Right cardiac atrium (tissue), 5 donors: ENCODE measurements around the gene DERL3. TPM values are rescaled to one million over a fixed set of nuclear protein-coding genes. Genes with fewer than 3 reads are reported as not detected.

Experiments
- ATAC-seq, 2 donors: fragments of 200-7000 bp; cut with Tn5 transposase; one replicate each; pipeline versions ENCODE4 v1.8.0 to v1.9.1; 2020; ENCODE audit warnings: moderate library complexity in 2 of 2, mild to moderate bottlenecking in 1 of 2
- DNase-seq, 3 donors: peaks; one replicate each; pipeline ENCODE4 v3.0.0-alpha.2; 2020
- H3K27ac ChIP-seq: one replicate; pipeline ENCODE4 v1.5.1; 2013; ENCODE audit warnings: mild to moderate bottlenecking, low read length, control low read depth, moderate library complexity
- H3K27me3 ChIP-seq: one replicate; pipeline ENCODE4 v1.6.1; 2013; ENCODE audit not compliant: control insufficient read depth, insufficient read depth
- H3K4me1 ChIP-seq: one replicate; pipeline ENCODE4 v1.6.1; 2013; ENCODE audit warnings: low read length; ENCODE audit not compliant: control insufficient read depth, insufficient read depth
- H3K4me3 ChIP-seq: one replicate; pipeline ENCODE4 v1.5.1; 2013; ENCODE audit warnings: low read length, control low read depth
- H3K9me3 ChIP-seq: one replicate; pipeline ENCODE4 v1.6.1; 2013; ENCODE audit warnings: low read length; ENCODE audit not compliant: control insufficient read depth
- WGBS: extraction: QIAGEN DNeasy Blood & Tissue Kit; methylation state at CpG from one replicate; pipeline ENCODE4 v1.1.7; 2013; 5-methylcytosine and 5-hydroxymethylcytosine counted together
- intact Hi-C, 4 donors: fragments of 100-400 bp; cut with DNase I; formaldehyde crosslinking; loops; one replicate each; pipeline versions ENCODE4 v1.11.0 to v1.14.0; 2022 to 2023
- polyA plus RNA-seq: library from polyadenylated mRNA; stranded (reverse); fragments of 200-250 nt; gene quantifications from one replicate; pipeline ENCODE4 v1.2.3, GENCODE V29; 2013
- total RNA-seq, 4 donors: library from RNA; stranded (reverse); fragmentation: NEBNext Ultra II Directional; extraction: Animal tissue kit (Norgen Biotek cat#: 25700); gene quantifications; one replicate each; pipeline ENCODE4 v1.2.1, GENCODE V29; 2021
- donor health status: healthy with polysubstance abuse.
- donor health status: DM: no; HTN: yes; CAD: no.
- donor health status: DM: no; HTN: no; CAD: no.
- donor health status: DM: no; HTN: yes; CAD: no; lungs with severe emphysema.
- donor health status: DM: yes; HTN: yes; CAD: no.

DERL3 gene
- total and polyA plus RNA-seq, 5 donors: 5.0 to 11.6 (median 6.9) TPM

GRCh38 chr22:23846081-23846469 is 7.3 kb upstream of the DERL3 start:
- H3K27ac ChIP-seq: peak overlapping the region; percentile 34
- no peaks in the 10 kb centered on the region for H3K9me3 ChIP-seq
- H3K4me1 ChIP-seq: no peaks in the 10 kb centered on the region
- no peak overlapping the region for H3K4me3 ChIP-seq
- WGBS: 63% methylated on average over 7 of the region's 7 CpGs
- no peaks in the 10 kb centered on the region for H3K27me3 ChIP-seq
- intact Hi-C loops: loop anchor here (5.0 kb wide), 3 partner anchors 74 to 304 kb away; partner anchors contain the start of genes CHCHD10 (in 3 of the 4) and MMP11 (in 1 of the 4)
- DNase-seq (no peak), ATAC-seq (no peak)

- no peaks in the 10 kb centered on the region for H3K9me3 ChIP-seq
- intact Hi-C loops: loop anchor here (5.0 kb wide), 3 partner anchors 73 to 303 kb away; partner anchors contain the start of genes CHCHD10 (in 3 of the 4) and MMP11 (in 1 of the 4)
- ATAC-seq (no peak), DNase-seq (peak in 1 of 3 donors; percentile 61)
- H3K4me3 ChIP-seq: no peak overlapping the region
- peak overlapping the region; percentile 19 for H3K27ac ChIP-seq
- H3K4me1 ChIP-seq: no peaks in the 10 kb centered on the region
- H3K27me3 ChIP-seq: no peaks in the 10 kb centered on the region
- 59% methylated on average over 9 of the region's 9 CpGs for WGBS
Observed at GRCh38 chr22:23845265-23846080, 6.7 kb upstream of the DERL3 start.

- intact Hi-C loops: loop anchor here (5.0 kb wide), 3 partner anchors 72 to 302 kb away; partner anchors contain the start of genes CHCHD10 (in 3 of the 4) and MMP11 (in 1 of the 4)
- Histone ChIP-seq H3K27ac (no peak overlapping the region), H3K27me3 (no peaks in the 10 kb centered on the region), H3K4me3 (no peak overlapping the region), H3K4me1 (no peaks in the 10 kb centered on the region), H3K9me3 (no peaks in the 10 kb centered on the region)
- WGBS: 78% methylated on average over 8 of the region's 8 CpGs
- peak in 2 of 3 donors; percentile 34 to 36 for DNase-seq
- no peak for ATAC-seq
Observed at GRCh38 chr22:23844739-23845202, 6.0 kb upstream of the DERL3 start.

- no peaks in the 10 kb centered on the region for H3K27me3 ChIP-seq
- ATAC-seq (no peak), DNase-seq (peak in 1 of 3 donors; percentile 20)
- intact Hi-C loops: no loop called here
- no peak overlapping the region for H3K4me3 ChIP-seq
- H3K4me1 ChIP-seq: no peaks in the 10 kb centered on the region
- no peaks in the 10 kb centered on the region for H3K9me3 ChIP-seq
- no peak overlapping the region for H3K27ac ChIP-seq
- 76% methylated on average over 4 of the region's 4 CpGs for WGBS
Observed at GRCh38 chr22:23842599-23842998, 3.8 kb upstream of the DERL3 start.

GRCh38 chr22:23841736-23842445 is 3.1 kb upstream of the DERL3 start:
- Histone ChIP-seq H3K9me3 (no peaks in the 10 kb centered on the region), H3K4me1 (no peaks in the 10 kb centered on the region), H3K4me3 (no peak overlapping the region), H3K27ac (no peak overlapping the region), H3K27me3 (no peaks in the 10 kb centered on the region)
- 65% methylated on average over 20 of the region's 20 CpGs for WGBS
- intact Hi-C loops: no loop called here
- peak in 2 of 3 donors; percentile 45 to 60 for DNase-seq
- no peak for ATAC-seq

- H3K9me3 ChIP-seq: no peaks in the 10 kb centered on the region
- DNase-seq (peak in 2 of 3 donors; percentile 4 to 19), ATAC-seq (no peak)
- H3K27ac ChIP-seq: no peak overlapping the region
- peaks cover 2% of the 10 kb centered on the region for H3K4me1 ChIP-seq
- H3K4me3 ChIP-seq: no peak overlapping the region
- no peaks in the 10 kb centered on the region for H3K27me3 ChIP-seq
- intact Hi-C loops: no loop called here
- WGBS: 63% methylated on average over 5 of the region's 5 CpGs
Observed at GRCh38 chr22:23841292-23841691, 2.5 kb upstream of the DERL3 start.

- intact Hi-C loops: no loop called here
- WGBS: 78% methylated on average over 7 of the region's 7 CpGs
- no peak overlapping the region for H3K4me3 ChIP-seq
- no peak overlapping the region for H3K27ac ChIP-seq
- DNase-seq (no peak), ATAC-seq (no peak)
- H3K27me3 ChIP-seq: no peaks in the 10 kb centered on the region
- no peaks in the 10 kb centered on the region for H3K9me3 ChIP-seq
- peaks cover 4% of the 10 kb centered on the region for H3K4me1 ChIP-seq
Observed at GRCh38 chr22:23840026-23840425, 1.2 kb upstream of the DERL3 start.

- Histone ChIP-seq H3K27ac (no peak overlapping the region), H3K9me3 (no peaks in the 10 kb centered on the region), H3K27me3 (no peaks in the 10 kb centered on the region), H3K4me3 (peak overlapping the region; percentile 6), H3K4me1 (peaks cover 4% of the 10 kb centered on the region)
- WGBS: 36% methylated on average over 41 of the region's 41 CpGs
- peak in 2 of 3 donors; percentile 56 to 67 for DNase-seq
- ATAC-seq: no peak
- intact Hi-C loops: no loop called here
Observed at GRCh38 chr22:23837911-23838680, 710 bp downstream of the DERL3 start.

GRCh38 chr22:23837496-23837859 is 1.3 kb downstream of the DERL3 start:
- H3K4me3 ChIP-seq: no peak overlapping the region
- H3K9me3 ChIP-seq: no peaks in the 10 kb centered on the region
- peak in 1 of 3 donors; percentile 67 for DNase-seq
- ATAC-seq: no peak
- no peaks in the 10 kb centered on the region for H3K27me3 ChIP-seq
- intact Hi-C loops: no loop called here
- peak overlapping the region; percentile 14 for H3K27ac ChIP-seq
- 84% methylated on average over 12 of the region's 12 CpGs for WGBS
- peaks cover 6% of the 10 kb centered on the region for H3K4me1 ChIP-seq

GRCh38 chr22:23836692-23837495 is 1.9 kb downstream of the DERL3 start:
- peak in 1 of 3 donors; percentile 59 for DNase-seq
- Histone ChIP-seq H3K4me1 (peaks cover 6% of the 10 kb centered on the region), H3K4me3 (no peak overlapping the region), H3K27ac (peak overlapping the region; percentile 76), H3K9me3 (no peaks in the 10 kb centered on the region), H3K27me3 (no peaks in the 10 kb centered on the region)
- intact Hi-C loops: no loop called here
- no peak for ATAC-seq
- 76% methylated on average over 12 of the region's 12 CpGs for WGBS
